Inflammatory macrophage (primary cell): ENCODE data around the gene RGS17.
"Not testable (repeated sequence)": the region's sequence is repeated elsewhere in the genome, so short reads cannot be mapped to it uniquely, and the experiment has no call there.

ENCODE experiments used
- DNase-seq, 2 donors: peaks; one replicate each; pipeline ENCODE4 v3.0.0-alpha.2; 2020 to 2022

Gene RGS17

DNA sequence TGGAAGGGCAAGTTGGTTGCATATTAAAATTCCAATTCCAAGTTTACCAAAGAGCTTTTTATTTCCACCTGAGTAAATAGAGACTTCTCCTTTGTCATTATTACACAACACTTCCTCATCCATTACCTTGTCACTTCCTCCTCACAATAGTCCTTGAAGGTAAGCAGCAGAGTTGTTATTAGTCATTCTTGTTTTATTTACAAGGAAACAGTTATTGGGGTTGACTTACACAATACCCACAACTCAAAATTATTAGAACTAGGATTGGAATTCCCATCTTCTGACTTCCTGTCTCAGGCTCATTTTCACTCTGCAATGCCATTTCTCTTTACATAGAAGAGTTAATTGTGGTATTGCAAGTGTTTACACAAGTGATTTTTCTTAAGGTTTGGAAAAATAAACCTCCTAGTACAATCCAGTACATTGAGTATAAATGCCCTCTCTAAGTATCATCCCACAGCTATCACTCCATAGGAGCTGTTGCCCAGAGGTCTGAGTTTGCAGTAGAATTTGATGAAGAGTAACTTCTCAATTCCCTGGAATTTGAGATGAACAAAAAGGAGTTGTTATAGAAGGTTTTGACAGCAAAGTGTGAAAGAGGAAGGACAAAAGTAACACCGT is 99.6 kb downstream of the RGS17 start:
- no peak for DNase-seq

DNA sequence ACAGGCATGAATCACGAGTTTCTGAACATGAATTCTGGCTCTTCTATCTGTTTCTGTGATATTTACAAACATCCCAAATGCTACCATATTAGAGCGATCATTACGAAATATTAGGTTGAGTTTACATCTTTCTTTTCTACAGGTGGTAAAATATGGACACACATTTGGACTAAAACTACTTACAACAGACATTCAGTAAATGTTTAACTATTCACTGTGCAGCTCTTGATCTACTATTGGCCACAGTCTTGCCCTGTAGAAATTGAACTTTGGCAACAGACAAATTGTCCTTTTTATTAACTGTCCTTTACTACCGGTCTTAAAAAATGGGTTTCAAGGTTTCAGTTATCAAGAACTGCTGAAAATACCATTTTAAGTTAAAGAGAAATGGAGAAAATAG is 102.1 kb downstream of the RGS17 start:
- no peak for DNase-seq

DNA sequence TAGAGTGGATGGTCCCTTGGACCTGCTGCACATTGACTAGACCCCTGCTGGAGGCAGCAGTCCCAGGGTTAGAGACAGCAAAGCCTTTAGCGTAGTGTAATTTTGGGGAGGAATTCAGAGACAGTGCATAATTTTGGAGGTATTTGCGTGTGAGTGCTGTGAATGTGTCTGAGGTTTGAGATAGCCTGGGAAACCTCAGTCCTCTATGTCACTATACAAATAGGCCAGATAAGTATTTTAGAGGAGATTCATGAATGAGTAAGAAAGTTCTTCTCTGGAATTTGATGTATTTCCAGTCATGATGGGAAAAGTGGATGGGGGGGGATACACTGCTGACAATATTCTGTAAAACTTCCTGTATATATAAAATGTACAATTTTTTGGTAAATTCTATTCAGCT is 102.8 kb downstream of the RGS17 start:
- DNase-seq, result no peak

DNA sequence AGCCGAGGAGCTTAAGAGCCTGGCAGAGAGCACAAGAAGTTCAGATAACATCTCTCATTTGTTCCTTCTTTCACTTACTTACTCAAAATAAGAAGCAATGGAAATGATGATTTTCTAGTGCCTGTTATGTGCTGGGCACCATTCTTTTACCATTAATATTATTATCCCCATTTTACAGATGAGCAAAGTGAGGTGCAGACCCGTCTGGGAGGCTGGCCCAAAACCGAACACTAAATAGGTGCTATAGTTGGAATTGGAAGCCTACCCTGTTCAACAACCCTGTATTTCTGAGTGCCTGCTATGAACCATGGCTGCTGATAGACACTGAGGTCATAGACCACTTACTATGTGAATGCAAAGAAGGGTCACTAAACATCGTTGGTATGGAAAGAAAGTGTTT is 103.6 kb downstream of the RGS17 start:
- no peak for DNase-seq

DNA sequence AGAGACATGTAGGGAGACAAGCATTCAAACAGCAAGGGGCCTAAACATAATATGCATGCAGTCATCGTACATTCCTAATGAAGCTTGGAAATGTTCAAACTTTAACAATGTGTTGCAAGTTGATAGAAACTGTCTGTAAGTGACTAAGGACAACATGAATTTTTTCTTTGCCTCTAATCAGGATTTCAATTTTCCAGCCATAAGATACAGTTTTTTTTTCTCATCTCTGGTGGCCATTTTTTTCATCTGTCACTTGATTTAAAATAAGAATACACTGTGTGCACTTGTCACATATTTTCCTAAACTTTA is 106.4 kb downstream of the RGS17 start:
- no peak for DNase-seq

DNA sequence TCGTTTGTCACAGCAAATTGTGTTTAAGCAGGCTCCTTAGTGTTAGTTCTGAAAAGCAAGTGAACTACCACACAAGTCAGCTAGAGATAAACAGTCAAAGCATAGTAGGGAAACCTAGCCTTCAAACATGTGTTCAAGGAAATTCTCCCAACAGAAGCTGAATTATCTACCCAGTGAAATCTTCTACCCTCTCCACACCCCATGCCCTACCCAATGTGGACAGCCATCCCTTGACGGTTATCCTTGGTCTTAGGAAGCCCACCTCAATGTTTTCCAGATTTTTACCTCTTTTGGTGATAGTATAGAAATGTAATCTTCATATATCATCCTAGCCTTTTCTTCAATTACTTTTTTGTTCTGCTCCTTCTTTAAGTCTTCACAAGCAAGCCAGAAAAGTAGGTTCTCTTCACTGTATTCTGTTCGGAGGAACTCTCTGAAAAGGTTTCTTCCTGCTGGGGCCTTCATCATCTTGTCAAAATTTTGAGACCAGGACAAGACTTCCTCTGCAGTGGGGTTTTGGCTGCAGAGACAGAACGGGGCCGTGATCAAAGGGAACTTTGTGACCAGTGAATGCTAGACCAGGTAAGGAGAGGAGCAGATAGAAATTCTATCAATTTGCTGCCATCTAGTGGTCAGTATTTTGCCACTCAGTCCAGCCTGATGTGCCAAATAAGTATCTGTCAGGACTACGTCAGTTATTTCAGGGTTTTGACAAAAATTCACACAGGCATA is 106.9 kb downstream of the RGS17 start:
- peak; percentile 54 to 69 for DNase-seq

DNA sequence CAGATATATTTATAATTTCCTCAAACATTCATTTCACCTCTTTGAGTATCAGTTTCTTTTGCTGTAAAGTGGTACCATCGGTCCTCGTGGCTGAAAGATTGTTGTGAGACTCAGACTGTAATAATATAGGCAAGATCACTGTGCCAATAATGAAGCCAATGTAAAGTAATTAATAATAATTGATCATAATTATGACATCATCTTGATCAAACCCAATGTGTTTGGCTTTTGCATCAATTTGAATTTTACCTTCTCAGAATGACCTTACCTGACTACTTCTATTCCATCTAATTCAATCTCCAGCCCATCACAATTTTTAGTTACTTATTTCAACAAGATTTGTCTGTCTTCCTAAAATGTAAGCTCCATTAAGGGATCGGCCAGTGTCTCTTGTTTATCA is 112.7 kb downstream of the RGS17 start:
- DNase-seq, result no peak

DNA sequence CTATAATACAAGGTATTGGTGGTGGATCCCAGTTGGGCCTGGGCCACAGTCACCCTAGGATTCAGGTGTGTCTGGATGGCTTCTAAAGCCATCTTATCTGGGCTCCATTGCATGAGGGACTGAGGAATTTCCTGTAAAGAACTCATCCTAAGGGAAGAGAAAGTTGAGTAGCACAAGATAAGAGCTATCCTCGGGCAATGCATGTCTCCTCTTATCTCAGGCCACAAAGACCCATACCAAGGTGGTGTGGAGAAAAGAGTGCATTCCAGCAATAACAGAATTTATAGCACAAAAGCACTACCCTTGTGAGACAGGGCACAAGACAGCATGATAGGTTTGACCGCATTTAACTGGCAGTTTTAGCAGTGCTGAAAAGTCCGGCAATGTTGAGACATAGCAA is 114.2 kb downstream of the RGS17 start:
- DNase-seq, result no peak

DNA sequence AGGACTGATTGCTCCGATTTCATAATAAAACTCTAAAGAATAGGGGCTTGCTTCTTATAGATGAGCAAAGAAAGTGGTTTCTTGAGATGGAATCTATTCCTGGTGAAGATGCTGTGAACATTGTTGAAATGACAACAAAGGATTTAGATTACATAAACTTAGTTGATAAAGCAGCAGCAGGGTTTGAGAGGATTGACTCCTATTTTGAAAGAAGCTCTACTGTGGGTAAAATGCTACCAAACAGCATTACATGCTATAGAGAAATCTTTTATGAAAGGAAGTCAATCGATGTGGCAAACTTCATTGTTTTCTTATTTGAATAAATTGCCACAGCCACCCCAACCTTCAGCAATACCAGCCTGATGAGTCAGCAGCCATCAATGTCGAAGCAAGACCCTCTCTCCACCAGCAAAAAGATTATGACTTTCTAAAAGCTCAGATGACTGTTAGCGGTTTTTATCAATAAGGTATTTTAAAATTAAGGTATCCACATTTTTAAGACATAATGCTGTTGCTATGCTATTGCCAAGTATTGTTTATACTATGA is 115.9 kb downstream of the RGS17 start:
- no peak for DNase-seq

DNA sequence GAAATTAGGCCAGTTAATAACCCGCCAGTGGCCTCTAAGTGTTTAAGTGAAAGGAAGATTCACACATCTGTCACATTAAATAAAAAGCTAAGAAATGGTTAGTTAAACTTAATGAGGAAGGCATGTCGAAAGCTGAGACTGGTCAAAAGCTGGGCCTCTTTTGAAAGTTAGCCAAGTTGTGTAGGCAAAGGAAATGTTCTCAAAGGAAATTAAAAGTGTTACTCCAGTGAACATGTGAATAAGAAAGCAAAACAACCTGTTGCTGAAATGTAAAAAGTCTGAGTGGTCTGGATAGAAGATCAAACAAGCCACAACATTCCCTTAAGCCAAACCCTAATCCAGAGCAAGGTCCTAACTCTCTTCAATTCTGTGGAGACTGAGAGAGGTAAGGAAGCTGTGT is 117.6 kb downstream of the RGS17 start:
- DNase-seq, result no peak

DNA sequence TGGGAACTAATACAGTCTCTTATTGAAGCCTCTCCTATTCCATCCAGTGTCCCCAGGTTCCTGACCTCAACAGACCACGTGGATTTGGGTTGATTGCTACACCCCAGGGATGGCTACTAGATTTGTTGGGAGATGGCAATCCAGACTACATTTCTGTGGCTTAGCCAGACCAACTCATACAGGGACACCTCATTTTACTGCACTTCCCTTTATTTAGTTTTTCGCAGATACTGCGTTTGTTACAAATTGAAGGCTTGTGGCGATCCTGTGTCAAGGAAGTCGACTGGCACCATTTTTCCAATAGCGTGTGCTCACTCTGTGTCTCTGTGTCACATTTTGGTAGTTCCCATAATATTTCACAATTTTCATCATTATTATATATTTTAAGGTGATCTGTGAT is 118.2 kb downstream of the RGS17 start:
- DNase-seq, result no peak

DNA sequence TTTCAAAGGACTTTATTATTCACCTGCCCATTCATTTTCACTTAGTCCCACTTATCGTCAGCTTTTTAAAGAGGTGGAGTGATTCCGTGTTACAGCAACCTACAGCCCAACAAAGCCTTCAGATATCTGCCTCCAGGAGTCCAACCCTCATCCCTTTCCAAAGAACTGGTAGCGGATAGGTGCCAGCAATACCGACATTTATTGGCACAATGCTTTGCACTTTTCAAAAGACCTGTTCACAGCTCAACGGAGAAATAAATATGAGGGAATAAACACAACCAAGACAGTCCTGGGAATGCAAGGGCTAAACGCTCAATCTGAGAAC is 127.8 kb downstream of the RGS17 start:
- DNase-seq, result no peak

DNA sequence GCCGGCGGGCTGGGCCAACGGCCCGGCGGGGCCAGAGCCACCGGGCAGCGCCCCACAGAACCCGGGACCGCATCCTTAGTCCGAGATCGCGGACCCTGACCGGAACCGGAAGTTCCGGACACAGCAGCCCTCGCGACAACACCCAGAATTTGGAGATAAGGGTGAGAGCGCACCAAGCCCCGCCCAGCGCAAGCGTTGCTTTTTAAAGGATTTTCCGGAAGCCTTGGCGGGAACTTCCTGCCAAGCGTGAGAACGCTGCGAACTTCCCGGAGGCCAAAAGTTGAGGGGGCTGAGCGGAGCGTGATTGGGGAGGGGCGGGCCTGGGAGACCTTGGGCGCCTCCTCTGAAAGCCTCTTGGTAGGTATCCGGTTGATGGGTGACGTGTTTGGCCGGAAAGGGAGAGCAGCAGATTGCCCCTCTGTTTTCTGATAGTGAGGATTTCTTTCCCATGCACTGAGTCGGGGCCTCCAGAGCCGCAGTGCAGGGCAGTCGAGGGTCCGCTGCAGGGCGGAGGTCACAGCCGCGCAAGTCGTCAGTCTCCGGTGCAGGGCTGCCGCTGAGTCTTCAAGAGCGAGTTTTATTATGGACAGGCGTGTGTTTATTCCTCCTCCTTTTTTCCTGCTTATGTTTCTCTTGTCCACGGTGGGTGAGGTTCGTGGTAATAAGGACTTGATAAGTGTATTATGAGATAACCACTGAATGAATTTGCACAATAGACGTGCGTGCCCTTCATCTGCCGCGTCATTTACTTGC is 128.3 kb downstream of the RGS17 start, which contains the start of gene MTRF1L:
MTRF1L (minus strand) TSS at position 97 of the 753 bp plus-strand sequence; CDS start at position 73, 24 bp downstream.
- DNase-seq, result peak; percentile 95 to 98

DNA sequence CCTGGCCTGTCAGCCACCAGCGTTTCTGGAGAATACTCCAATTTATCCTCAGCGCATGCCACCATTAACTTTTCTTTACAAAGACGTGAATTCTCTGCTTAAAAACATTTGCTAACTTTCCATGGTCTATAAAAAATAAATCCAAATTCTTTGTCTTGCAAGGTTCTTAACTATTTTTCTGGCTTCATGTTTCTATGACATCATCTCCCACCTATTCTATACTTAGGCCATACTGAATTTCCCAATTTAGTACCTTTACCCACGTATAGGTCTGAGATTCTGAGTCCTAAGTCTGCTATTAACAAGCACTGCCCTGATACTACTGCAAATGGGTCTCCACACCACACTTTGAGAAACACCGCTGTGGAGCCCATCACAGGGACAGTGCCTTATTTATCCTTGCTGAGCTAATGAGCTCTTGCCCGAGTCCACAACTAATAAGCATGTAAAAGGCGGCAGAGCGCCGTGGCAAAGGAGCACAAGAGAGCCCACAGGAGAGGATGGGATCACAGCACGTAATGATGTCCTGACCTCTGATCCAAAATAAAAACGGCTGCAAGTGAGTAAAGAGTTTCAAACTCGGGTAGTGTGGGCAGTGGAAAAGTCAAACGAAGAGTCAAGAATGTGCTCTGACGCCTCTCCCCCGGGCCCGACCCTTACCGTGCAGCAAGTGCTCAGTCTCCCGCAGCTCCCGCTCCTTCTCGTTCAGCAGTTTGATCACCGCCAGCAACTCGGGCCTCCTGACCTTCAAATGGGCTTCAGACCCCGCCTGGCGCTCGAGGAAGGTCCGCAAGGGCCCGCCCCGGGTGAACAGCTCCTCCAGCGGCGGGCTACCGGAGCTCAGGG is 129.1 kb downstream of the RGS17 start:
- peak in 1 of 2 donors; percentile 12 for DNase-seq

DNA sequence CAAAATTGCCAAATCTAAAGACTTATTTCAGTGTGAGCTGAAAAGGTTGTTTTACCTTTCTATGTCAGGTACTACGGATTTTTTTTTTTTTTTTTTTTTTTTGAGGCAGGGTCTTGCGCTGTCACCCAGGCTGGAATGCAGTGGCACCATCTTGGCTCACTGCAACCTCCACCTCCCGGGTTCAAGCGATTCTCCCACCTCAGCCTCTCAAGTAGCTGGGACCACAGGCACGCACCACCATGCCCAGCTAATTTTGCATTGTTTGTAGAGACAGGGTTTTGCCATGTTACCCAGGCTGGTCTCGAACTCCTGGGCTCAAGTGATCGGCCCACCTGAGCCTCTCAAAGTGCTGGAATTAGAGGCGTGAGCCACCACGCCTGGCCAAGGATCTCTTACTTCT is 130.3 kb downstream of the RGS17 start:
- DNase-seq, result not testable (repeated sequence)

DNA sequence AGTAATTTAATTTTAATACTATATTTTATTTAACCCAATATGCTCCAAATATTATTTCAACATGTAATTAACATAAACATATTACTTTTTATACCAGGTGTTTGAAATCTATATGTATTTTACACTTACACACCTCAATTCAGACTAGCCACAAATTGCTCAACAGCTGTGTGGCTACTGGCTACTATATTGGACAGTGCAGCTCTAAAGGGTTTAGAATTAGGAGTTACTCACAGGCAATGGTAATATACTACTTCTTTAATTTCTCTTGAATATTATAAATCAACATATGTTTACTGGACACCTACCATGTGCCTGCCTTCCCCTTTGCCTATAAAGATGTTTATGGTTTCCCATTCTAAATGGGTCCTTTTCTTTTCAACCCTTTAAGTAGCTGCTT is 130.8 kb downstream of the RGS17 start:
- no peak for DNase-seq

DNA sequence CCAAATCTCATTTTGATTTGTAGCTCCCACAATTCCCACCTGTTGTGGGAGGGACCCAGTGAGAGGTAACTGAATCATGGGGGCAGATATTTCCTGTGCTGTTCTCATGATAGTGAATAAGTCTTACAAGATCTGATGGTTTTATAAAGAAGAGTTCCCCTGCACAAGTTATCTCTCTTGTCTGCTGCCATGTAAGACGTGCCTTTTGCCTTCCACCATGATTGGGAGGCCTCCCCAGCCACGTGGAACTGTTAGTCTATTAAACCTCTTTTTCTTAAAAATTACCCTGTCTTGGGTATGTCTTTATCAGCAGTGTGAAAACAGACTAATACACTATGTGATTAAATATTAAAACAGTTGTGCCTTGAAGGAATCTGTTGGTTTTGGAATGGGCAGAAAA is 131.5 kb downstream of the RGS17 start:
- not testable (repeated sequence) for DNase-seq

DNA sequence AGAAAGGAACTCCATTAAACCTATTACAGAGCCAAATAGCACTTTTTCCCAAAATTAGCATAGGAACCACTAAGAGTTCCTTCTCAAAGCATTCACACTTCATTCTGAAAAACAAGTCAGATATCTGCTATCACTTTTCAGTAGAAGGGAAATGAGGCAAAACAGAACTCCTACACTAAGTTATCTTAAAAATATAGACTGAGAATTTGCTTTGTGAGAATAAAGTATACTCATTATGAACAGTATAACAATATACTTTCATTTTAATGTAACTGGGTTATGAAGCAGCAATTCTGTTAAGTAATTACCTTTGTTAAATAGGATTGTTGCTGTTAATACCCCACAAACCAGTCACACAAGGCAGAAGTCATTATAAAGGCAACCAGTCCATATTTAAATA is 137.2 kb downstream of the RGS17 start:
- no peak for DNase-seq

DNA sequence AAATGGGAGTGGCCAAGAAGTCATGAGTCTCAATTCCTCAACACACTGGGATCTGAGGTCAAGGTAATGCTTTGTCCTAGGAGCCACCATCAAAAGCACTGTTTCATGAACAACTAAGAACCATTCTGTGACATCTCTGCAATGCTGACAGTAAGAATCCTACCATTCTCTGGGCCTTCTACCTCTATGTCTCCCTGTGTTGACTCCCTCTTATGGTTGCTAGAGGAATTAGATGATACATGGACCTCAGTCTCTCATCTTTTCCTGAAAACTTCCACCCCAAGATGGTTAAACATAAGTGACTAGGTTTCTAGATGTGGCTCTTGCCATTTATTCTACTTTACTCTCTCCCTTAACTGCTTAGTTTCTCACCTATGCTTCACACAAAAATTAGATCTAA is 137.7 kb downstream of the RGS17 start:
- DNase-seq, result no peak

DNA sequence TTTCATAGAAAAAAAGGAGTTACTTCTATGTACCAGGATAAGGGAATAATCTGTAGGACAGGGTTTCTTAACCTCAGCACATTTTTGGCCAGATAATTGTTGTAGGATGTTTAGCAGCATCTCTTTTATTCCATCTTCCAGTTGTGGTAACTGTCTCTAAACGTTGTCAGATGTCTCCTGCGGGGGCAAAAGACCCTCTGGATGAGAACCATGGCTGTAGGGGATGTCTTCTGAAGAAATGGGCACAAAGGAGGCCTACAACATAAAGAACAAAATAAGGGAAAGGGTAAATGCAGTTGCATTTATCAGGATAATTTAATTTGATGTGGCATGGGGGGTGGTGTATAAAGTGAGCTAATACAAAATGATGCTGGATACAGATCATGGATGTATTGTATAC is 144.1 kb downstream of the RGS17 start:
- no peak for DNase-seq

DNA sequence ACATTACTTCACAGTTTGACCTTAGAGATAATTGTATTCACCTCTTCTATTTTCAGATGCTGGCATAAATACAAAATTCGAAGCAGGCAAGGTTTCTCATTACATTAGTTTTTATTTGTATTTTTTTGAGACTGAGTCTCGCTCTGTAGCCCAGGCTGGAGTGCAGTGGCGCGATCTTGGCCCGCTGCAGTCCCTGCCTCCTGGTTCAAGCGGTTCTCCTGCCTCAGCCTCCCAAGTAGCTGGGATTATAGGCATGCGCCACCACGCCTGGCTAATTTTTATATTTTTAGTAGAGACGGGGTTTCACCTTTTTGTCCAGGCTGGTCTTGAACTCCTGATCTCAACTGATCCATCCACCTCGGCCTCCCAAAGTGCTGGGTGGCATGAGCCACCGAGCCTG is 145.8 kb downstream of the RGS17 start:
- not testable (repeated sequence) for DNase-seq

DNA sequence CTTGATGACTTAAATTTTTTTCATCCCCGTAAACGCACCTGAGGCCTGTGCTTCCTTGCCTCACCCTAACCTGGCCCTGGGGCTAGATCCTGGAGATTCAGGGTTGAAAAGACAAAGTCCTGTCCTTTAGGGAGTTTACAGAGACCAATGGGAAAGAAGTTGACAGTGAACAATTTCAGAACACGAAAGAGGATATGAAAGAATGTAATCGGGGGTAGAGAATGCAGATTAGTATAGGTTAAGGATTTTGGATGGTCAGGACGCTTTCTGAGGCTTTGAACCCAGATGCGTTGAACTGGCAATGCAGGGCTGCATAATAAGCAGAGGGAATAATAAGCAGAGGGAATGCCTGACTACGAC is 146.6 kb downstream of the RGS17 start:
- DNase-seq, result no peak
